Measurements from ENCODE around the gene ADD3.
A peak's percentile ranks its signal among the peaks of the same experiment; 100 is the strongest.

ADD3 gene

DNA sequence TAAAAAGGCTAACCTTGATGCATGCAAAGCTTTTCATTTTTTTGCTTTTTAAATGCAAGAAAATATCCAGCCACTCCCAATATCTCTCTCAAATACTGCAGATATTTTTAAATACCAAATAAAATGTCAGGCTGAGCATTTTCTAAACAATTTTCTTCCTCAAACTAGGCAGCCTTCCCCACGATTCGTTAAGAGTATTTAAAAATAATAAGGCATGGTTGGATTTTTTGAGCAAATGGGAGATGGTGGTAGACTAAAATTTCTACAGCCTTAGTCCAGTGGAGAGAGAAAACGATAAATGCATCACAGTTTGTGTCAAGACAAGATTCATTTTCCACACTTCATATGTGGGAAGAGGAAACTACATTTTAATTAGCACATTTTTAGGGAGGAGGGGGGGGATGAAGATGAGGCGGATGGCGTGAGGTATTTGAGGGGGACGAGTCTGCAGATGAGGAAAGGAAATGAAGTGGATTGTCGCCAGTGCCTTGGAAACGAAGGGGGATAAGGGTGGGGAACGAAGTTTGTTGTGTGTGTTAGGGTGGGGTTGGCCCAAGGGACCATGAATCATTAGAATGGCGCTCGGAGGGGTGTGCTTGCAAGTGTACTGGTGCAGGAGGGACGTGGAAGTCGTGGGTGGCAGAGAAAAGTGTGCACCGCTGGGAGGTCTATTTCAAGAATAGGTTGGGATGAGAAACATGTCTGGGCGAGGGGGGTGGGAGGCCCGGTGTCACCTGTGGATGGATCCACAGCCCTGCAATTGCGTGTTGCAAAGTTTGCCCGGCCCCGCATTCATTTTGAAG is 1.2 kb upstream of the ADD3 start:
- DNase-seq = peak; percentile 7

DNA sequence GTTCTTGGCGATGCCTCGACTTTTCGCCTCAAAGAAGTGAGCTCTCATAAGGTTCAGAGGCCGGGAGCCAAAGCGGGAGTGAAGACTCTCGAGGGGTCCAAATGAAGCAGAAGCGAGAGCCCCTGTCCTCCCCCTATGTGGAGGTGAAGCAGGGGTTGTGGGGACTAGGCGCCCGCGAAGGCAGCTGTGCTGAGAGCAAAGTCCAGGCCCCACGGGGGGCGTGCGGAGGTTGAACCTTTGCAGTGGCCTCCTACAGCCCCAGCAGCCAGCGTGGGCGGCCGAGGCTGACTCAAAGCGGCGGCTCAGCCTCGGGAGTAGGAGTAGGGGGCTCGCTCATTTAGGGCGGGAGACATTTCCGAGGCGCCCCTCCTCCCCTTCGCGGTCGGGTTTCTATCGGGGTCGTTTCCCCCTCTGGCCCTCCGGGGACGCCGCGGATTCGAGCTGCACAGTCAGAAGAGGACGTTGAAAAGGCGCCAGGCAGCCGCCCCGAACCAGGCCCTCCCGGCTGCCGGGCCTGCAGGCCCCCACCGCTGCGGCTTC is 553 bp upstream of the ADD3 start:
- DNase-seq = no peak

DNA sequence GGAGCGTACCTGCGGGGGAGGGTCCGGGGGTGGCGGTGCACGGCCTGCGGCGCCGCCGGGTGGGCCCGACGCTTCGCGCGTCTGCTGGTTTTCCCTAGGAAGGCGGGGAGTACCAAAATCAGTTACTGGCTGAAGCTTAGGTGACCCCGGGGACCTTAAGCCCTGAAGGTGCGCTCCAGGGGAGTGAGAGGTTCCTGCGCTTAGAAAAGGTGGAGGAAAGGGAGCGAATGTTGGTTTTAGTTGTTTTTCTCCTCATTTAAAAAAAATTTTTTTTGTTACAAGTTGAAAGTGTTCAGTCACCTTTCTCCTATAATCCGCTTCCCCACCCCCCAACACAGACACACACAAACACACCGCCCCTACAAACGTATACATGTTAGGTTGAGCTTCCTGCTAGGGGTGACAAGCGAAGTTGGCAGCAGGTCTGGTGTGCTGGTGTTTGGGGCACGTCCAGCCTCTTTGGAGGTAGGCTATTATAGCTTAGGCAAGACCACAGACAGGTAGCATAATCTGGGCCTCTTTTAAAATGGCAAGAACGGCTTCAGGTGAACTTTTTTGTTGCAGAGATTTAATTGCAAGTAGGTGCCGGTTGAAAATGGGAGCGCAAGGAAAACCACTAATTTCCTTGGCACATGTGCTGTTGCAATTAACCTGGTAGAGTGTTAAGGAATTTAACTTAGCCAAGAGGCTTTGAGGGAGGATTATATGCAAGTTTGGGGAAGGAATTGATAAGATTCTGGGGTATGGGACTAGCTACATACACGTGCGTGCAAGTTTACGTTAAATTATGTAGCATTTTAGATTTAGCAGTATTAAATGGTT is 945 bp downstream of the ADD3 start:
- DNase-seq = peak; percentile 60

DNA sequence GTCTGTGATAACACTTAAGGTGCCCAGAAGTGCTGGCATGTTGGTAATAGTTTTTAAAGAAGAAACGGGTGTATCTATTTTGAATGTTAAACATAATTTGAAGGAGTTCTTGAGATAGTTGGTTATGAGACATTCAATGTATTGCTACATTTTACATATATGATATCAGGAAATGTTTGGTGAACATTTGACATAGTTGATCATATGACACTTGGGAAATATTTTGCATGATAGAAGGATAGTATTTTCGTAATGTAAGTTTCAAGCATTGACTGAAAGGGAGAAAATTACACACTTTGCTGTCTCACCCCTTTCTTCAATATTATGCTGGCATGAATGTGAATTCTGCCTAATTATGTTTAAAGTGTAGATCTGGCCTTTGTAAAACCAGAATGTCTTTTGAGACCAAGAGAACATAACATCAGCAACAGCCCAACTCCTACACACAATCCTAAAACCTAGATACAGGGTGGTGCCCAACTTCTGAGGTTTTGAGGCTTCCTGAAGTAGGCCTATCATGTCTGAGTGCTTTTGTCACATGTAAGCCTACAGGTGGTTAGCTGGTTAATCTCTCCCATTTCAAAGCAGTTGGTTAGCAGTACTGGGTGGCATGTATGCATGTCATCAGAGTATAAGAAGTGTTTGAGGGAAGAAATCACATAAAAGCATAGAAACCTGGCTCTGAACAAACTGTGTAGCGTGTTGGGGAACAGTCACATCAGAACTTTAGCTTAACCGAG is 2.1 kb downstream of the ADD3 start:
- peak; percentile 89 for DNase-seq

DNA sequence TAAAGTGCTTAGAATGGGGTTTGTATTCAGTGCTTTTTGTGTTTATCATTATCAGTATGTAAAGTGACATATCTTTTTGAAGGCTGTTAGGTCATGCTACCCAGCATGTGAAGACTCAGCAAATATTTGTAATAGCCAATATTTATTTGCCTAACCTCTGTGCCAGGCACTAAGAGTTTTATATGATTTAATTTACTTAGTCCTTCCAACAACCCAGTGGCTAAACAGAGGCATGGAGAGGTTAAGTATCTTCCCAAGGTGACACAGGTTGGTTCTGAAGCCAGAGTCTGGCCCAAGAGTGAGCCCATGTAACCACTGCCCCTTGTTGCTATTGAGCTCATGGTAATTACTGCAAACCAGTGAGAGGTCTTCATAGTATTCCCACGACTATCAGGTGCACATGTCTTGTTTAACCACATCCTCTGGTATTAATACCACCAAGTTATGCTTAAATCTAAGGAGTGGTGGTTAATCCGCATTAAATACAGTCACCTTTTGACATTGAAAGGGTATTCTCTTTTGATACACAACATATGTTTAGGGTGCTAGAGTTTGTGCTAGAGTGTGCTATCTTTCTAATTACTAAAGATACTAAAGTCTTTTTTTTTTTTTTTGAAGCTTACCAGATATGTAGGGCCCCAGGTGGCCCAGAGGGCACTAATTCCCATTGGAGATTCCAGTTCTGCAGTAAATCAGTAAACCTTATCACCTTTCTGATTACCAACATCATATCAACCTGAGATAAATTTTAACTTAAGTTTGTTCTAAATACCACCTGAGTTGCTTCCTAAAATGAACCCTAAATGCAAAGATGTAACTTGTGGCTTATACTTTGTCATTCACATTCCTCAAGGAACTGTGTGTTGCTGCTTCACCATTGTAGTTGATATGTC is 2.9 kb downstream of the ADD3 start:
- DNase-seq = no peak

DNA sequence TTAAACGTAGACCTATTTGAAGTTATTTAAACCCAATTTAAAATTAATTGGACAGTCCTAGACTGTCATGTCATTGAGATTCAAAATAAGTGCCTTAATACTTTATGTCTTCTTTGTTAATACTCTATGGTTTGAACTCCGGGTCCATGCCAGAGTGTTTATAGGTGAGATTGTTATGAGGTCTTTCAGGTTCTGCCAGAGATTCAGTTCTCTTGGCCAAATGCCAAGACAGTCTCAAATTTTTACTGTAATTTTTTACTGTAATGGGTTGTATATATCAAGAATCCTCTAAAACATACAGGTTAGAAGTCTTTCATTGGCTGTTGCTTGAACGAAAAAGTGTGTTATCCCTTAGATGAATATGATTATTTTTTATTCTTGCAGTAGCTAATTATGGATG is 3.9 kb downstream of the ADD3 start:
- DNase-seq = no peak

DNA sequence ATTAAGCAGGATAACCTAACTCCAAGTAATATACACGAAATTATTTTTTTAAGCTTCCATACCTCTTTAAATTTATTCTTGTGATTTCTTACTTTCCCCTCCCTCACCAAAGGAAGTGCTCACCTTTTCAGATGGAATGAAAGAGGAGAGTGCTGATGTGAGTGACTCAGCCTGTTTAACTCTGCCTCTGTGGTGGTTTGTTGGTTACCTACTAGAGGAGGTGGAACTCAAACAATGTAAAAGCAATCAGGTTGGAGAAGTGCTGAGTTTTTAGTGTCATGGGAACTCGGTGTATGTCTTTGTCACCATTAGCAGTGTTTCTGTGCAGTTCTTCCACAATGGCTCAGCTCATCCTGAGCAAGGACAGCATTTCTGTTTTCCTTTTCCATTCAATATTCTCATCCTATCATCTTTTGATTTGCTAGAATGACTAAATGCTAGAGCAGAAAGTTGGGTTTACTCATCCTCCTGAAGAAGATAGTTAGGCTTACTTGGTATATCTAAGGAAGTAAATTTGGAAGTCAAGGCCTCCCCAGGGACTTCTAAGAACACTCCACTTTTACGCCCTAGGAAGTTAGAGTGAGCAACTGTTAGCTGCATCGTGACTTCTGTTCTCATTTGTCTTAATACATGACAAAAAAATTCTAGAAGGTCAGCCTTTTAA is 6.0 kb downstream of the ADD3 start:
- peak; percentile 39 for DNase-seq

DNA sequence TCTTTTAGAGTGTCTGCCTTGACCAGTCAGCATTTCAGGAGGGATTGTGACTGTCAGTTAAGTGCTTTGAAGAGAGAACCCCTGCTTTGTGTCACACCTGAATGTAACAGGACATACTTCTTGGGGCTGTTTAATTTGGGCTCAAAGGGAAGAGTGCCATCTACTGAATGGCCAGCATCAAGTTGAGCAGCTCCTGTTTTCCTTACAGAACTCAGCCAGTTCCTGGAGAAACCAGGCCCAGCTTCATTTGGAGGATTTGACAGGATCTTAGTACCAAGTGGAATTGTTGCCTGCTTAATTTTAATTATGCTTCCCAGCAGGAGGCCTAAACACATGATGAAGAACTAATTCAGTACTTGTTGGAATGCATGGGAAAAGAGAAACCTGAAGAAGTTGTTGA is 8.3 kb downstream of the ADD3 start:
- no peak for DNase-seq

DNA sequence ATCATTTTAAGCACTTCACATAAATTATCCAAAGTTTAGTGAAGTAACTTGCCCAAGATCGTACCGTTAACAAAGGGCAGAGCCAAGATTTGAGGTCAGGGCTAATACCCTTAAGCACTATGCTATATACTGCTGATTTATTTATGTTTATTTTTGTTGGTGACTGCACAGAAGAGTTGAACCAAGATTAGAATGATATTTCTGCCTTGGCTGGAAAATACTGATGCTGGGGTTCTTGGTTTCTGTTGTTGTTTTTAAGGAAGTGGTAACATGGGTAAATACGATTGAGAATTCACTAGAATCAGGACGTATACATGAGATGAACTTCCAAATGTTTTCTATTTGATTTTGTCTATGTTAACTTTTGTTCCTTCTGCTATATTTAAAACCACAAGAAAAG is 9.3 kb downstream of the ADD3 start:
- no peak for DNase-seq

DNA sequence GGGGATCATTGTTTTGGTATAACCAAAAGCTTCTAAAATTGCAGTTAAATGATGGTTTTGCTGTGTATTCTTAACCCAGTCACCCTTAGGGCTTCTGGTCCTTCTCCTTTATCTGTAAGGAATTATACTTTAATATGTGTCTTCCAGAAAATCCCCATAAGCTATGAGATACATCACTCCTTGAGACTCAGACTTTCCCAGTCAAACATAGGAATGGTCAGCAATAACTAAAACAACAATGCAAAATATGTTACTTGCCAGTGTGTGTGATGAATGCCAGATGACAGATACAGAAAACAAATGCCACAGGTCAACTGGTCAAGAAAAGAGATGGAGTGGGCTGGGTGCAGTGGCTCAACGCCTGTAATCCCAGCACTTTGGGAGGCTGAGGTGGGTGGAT is 10.1 kb downstream of the ADD3 start:
- DNase-seq = no peak

DNA sequence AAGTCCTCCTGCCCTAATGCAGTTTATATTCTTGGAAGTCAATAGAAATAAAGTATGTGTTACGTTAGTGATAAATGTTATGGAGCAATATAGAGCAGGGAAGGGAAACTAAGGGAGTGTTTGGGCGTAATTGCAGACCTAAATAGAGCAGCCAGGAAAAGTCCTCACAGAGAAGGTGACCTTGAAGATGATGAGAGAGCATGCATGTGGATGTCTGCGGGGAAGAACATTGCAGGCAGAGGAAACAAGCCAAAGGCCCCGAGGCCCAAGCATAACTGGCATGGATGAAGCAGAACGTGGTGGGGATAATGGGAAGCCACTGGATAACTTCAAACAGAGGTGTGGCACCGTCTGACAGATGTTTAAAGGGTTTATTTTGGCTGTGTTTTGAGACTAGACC is 12.5 kb downstream of the ADD3 start:
- DNase-seq = no peak

DNA sequence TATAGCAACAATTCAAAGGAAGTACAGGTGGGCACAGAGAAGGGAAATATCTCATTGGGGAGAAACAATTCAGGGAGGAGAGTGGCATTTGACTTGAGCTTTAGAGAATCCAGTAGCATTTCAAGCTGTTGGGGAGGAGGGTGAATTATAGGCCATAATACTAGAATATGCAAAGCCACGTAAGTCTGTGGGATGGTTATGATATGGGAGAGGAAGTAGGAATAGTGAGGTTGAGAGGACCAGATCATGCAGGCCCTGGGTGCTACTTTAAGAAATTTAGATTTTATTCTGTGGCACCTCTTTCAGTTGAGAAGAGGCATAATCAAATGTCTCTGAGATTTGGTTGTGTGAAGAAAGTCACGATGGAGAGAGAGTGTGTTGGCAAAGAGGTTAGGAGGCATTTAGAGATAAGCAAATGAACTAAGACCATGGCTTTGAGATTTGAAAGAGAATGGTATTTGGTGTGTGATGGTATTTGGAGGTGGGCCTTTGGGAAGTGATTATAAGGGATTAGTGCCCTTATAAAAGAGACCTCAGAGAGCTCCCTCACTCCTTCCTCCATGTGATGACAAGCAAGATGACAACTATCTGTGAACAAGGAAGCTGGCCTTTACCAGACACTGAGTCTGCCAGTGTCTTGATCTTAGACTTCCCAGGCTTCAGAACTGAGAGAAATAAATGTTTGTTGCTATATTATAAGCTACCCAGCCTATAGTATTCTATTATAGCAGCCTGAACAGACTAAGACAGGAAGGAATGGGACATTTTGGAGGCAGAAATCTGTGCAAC is 15.1 kb downstream of the ADD3 start:
- DNase-seq = no peak

DNA sequence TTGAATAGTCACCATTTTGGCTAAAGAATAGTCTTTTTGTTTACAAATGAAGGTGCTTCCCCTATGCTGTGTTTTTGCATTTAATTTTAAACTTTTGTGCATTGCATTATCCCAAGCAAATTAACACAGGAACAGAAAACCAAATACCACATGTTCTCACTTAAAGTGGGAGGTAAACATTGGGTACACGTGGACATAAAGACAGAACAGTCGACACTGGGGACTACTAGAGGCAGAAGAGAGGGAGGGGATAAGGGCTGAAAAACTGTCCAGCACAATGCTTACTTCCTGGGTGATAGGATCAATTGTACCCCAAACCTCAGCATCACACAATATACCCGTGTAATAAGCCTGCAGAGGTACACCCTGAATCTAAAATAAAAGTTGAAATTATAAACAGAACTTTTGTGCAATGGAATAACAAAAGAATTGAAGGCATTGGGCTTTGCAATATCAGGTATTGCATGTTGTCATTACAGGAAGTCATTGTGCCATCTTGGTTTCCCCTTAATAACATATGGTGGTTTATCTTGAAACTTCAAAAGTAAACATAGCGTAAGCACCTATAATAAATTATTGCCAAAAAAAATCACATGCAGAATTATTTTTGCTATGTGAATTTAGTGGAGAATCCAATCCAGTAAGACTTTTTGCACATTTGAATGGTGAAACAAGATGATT is 16.1 kb downstream of the ADD3 start:
- no peak for DNase-seq

DNA sequence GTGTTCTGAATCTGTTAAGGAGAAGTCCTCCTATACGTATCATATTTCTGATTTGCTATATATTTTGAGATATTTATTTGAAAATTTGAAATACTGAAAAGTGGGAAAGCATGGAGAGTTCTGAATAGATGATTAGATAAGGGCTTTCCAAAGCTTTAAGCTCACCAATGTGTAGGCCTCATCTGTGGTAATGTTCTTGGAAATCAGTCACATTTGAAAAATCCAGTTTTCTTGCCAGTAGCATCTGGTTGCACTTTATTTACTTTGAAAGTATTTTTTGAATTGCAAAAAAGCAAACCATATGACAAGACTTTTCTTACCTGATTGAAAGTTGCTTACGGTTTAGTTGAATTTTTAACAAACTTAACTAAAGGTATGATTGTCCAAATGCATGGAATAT is 21.7 kb downstream of the ADD3 start:
- no peak for DNase-seq

DNA sequence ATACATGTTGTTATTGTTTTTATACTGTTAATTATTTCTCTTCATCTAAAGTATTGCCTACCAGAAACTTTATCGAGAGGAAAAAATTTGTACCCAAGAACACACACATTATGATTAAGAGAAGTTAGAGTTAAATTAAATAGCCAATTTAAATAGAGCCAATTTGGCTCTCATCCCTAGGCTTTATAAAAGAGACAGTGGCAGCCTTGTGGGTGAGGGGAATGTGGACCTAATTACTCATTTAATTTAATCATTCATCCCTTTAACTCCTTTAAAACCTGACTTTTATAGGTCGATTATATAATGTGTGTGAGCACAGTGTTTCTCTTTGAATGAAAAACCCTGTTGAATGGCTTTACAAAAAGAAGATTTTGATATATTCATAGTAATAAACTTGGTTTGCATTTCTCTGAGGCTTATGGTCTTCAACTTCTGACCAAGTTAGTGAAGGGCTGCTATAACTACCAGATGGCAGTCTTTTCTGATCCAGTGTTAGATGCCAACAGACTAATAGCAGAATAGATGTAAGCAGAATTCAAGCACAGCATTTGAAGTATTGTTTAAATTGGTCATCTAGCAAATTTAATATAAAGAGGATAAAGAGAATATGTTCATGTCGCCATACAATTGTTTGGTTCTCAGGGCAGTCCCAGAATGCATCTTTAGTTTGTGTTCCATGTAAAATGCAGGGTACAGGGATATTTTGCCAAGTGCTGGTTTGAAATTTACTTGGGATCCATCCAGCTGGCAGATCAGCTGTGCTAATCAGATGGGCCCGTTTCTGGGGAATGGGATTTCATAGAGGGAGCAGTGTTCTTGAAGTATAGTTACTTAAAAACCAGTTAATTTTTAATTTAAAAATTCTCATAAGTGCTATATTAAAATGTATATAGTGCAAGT is 25.3 kb downstream of the ADD3 start:
- no peak for DNase-seq

DNA sequence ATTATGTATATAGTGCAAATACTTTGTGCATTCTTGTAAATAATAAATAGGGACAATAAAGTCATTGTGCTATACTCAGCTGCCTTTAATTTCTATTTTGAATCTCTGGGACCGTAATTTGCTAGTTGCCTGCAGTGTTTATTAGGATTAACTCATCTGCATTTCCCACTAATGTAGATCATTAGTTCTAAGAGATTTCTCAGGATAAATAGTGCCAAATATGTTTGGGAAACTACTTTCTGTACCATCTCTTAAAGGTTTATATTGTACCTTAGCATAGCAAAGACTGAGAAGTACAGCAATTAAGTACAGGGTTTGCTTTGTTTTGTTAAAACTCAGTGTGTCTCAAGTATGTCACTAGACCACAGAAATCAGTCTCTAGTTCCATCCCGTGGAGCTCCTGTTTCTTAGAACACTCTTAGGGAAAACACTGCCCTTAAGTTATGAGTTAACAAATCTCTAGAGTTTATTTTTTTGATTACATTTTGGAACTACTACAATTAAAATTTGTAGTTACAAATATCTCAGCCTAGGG is 26.0 kb downstream of the ADD3 start:
- DNase-seq = no peak

DNA sequence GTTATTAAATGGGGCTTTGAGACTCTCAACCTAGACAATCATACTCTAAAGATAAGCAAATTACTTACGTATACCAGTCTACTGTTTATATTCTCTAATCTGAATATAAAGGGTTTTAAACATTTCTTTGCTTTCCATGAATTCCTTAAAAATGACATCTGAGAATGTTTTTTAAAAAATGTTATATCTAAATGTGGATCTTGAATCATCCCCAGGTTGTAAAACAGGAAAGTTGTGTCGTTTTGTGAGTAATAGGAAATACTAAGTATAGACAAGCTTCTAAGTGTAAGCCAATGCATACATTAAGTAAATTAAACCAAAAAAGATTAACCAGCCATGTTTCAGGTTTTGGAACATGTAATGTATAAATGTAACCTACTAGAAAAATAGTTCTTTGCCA is 26.8 kb downstream of the ADD3 start:
- no peak for DNase-seq

DNA sequence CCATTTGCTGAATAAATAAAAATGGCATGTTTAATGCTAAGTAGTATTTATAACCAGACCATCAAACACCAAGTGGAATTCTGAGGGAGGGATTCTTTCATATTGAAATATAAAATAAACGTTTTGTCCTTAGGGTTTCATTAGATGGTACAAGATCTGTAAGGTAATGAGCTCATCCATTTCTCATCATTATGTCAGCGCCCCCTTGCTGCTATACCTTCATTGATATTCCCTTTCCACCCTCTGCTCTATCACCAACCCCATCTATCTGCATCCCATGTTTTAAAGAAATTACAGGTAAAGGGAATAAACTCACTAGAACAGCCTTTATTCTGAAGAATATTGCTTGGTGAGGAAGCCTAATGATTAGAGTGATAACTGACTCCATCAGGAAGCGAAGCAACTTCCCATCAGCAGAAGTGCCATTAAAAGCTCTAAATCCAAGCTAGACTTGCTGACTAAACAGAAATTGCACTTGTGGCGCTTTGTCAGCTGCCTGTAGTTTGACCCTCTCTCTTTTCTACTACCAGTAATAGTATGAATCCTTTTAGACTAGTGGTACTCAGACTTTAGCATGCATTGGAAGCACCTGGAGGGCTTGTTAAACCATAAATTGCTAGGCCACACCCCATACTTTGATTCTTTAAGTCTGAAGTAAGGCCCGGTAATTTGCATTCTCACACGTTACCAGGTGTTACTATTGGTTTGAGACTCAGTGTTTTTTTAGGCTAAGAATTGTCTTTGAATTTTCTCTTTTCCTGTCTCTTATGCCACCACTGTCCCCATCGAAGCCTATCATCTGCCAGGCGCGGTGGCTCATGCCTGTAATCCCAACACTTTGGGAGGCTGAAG is 27.5 kb downstream of the ADD3 start:
- no peak for DNase-seq
